HuH-7.5 (cell line): Measurements from ENCODE around the gene SPO11.

Experiments used
- DNase-seq: peaks from one replicate; pipeline ENCODE4 v3.0.0; 2011; ENCODE audit warnings: low spot score

Gene SPO11

GRCh38 chr20:57375652-57376230 is 46.1 kb downstream of the SPO11 start:
- DNase-seq, result no peak

- DNase-seq, result no peak
These were observed 47.7 kb downstream of the SPO11 start for GRCh38 chr20:57377350-57377749.

GRCh38 chr20:57378107-57378506 is 48.5 kb downstream of the SPO11 start:
- DNase-seq, result no peak

GRCh38 chr20:57378646-57379262 is 49.2 kb downstream of the SPO11 start:
- DNase-seq, result no peak

- no peak for DNase-seq
These were observed 49.7 kb downstream of the SPO11 start for GRCh38 chr20:57379263-57379647.

- DNase-seq, result no peak
These were observed 50.6 kb downstream of the SPO11 start for GRCh38 chr20:57380081-57380750.

DNA sequence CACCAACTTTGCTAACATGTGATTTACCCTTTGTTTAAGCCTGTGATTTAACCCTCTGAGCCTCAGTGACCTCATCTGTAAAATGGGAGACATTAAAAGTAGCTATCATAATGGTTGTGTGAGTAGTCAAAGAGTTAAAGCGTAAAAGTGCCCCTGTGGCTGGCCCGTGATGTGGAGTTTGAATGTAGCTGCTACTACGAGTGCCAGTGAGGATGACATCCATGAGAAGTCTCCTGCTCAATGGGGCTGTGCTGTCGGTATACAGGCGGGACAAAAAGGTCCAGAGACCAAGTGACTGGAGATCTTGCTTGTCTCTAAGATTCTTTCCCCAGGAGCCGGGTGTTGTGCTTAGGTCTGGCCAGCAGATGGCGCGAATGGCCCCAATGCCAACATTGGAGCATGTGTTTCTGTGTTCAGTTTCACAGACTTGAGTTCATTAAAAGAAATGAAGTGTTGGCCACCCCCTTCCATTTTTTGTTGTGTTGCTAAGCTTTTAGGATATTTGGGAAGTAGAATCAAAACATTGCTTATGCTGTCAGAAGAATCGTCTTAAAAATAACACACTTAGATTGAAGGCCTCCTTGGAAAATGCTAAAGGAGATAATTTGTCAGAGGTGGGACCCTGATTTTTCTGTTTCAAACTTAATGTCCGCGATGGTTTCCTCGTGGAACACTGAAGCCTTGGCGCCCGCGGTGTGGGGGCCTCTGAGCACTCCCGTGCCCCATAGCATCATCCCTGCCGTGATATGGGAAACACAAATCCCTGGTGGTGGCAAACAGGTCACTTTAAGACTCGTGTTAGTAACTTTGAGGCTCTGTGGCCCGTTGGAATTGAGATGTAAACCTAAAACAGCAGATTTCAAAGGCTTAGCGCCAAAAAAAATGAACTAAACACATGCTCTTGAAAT is 52.2 kb downstream of the SPO11 start:
- DNase-seq, result peak; percentile 90

DNA sequence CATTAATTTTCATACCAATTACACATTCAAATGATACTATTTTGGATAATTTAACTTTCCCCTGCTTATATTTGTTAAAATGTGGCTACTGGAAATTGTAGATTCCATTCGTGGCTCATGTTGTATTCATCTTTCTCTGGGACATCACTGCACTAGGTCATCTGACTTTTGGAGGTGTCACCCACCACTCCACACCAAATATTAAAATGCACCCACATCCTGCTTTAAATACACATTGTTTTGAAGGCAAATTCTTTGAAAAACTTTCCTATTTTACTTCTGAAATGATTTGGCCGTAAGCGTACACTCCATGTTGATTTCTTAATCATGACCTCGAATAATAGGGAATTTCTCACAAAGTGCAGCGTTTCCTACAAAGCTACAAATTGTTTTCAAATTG is 52.9 kb downstream of the SPO11 start:
- DNase-seq, result no peak

GRCh38 chr20:57383447-57384347 is 54.1 kb downstream of the SPO11 start:
- DNase-seq, result no peak

DNA sequence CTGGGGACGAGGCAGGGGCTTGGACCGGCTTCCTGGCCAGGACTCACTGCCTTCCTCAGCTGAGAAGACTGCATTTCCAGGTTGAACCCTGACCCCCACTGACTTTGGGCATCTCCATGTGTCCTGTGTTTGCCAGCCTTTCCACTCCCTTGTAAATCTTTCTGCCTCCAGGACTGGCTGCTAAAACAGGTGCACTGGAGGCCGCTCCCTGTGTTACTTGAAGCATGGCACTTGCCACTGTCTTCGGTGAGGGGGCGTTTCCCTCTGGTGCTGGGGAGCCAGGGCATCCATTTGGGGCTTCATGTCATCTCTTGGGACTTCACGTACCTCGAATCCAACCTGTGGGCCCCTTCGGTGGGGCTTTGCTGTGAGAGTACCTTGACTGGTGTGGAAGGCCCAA is 54.9 kb downstream of the SPO11 start:
- DNase-seq, result no peak

- DNase-seq, result no peak
These were observed 55.6 kb downstream of the SPO11 start for GRCh38 chr20:57384953-57385761.

GRCh38 chr20:57385940-57386339 is 56.3 kb downstream of the SPO11 start:
- DNase-seq, result no peak

DNA sequence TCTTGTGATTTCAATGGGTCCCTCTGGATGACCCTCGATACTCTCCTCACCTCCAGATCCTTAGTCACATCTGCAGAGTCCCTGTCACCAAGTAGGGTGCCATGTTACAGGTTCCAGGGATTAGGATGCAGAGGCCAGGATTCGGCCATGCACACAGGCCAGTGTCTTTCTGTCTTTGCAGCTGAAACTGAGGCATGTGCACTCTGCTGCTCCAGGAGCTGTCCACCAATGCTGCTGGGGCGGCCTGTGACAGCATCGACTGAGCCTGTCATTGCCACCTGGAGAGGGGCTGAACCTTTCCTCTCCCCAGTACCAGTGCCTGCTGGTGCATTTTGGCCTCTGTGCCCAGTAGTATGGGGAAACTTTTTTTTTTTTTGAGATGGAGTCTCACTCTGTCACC is 57.2 kb downstream of the SPO11 start:
- no peak for DNase-seq

- no peak for DNase-seq
These were observed 57.9 kb downstream of the SPO11 start for GRCh38 chr20:57387463-57387862.

DNA sequence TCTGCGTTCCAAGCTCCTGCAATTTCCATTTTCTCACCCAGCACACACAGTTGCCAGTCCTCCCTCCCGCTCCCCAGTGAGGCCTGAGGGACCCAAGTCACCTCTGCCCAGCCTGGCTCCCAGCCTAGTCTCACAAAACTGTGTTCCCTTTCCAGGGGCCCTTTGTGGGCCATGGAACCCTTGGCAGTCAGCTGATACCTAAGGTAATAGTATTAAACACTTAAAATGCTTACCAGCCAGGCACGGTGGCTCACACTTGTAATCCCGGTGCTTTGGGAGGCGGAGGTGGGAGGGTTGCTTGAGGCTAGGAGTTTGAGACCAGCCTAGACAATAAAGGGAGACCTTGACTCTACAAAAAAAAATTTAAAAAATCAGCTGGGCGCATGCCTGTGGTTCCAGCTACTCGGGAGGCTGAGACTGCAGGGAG is 58.4 kb downstream of the SPO11 start:
- no peak for DNase-seq

GRCh38 chr20:57388953-57389694 is 59.5 kb downstream of the SPO11 start:
- DNase-seq, result peak; percentile 83

- peak; percentile 69 for DNase-seq
These were observed 60.3 kb downstream of the SPO11 start for GRCh38 chr20:57389695-57390603.

GRCh38 chr20:57390604-57391438 is 61.2 kb downstream of the SPO11 start, which contains the start of gene RBM38:
Gene RBM38, plus strand, starts transcription at chr20:57391396. Its CDS starts 186 bp downstream, at chr20:57391582.
- DNase-seq, result peak; percentile 97
